CD4-positive, CD25-positive, alpha-beta regulatory T cell (primary cell): ENCODE results near the gene STUM. TPM values are rescaled to one million over a fixed set of nuclear protein-coding genes. Genes with fewer than 3 reads are reported as not detected.

Experiments
- ATAC-seq, 2 donors: fragments of 150-1000 bp; cut with Tn5 transposase; one replicate each; pipeline ENCODE4 v1.10.0; 2021; ENCODE audit warnings: low read depth in 2 of 2, moderate number of reproducible peaks in 2 of 2, moderate library complexity in 1 of 2
- DNase-seq, 3 donors: peaks; one replicate each; pipeline versions ENCODE4 v3.0.0 to v3.0.0-alpha.2; 2012 to 2022; ENCODE audit warnings: mixed read lengths in 1 of 3
- H3K27ac ChIP-seq: one replicate; pipeline ENCODE4 v1.7.0; 2013; ENCODE audit warnings: mild to moderate bottlenecking, low read length; ENCODE audit not compliant: insufficient read depth, poor library complexity, severe bottlenecking
- H3K27me3 ChIP-seq: one replicate; pipeline ENCODE4 v1.7.0; 2013; ENCODE audit warnings: low read length; ENCODE audit not compliant: control insufficient read depth, insufficient read depth
- H3K36me3 ChIP-seq: one replicate; pipeline ENCODE4 v1.7.0; 2013; ENCODE audit warnings: mild to moderate bottlenecking, low read length, moderate library complexity; ENCODE audit not compliant: control insufficient read depth, insufficient read depth
- H3K4me1 ChIP-seq: 2 replicates; pipeline ENCODE4 v1.7.0; 2013; ENCODE audit warnings: mild to moderate bottlenecking, low read length; ENCODE audit not compliant: insufficient read depth, control insufficient read depth, poor library complexity, severe bottlenecking
- H3K4me3 ChIP-seq: one replicate; pipeline ENCODE4 v1.7.0; 2013; ENCODE audit warnings: low read depth, mild to moderate bottlenecking, low read length, moderate library complexity
- H3K9me3 ChIP-seq, 2 experiments: 1 replicate in 1 of 2; 2 replicates in 1 of 2; pipeline ENCODE4 v1.7.0; 2013; ENCODE audit warnings: low read length in 2 of 2, mild to moderate bottlenecking in 1 of 2, moderate library complexity in 1 of 2; ENCODE audit not compliant: control insufficient read depth in 2 of 2
- H3K27ac Mint-ChIP-seq, 3 donors: one replicate each; pipeline ENCODE4 v1.8.0; 2020 to 2022; ENCODE audit warnings: mild to moderate bottlenecking in 3 of 3, mixed read lengths in 3 of 3, moderate library complexity in 2 of 3
- H3K27me3 Mint-ChIP-seq: one replicate; pipeline ENCODE4 v1.8.0; 2022; ENCODE audit warnings: mild to moderate bottlenecking, mixed read lengths
- H3K36me3 Mint-ChIP-seq: one replicate; pipeline ENCODE4 v1.8.0; 2020; ENCODE audit warnings: mixed read lengths
- H3K4me1 Mint-ChIP-seq, 4 donors: one replicate each; pipeline ENCODE4 v1.8.0; 2020 to 2022; ENCODE audit warnings: mixed read lengths in 4 of 4, mild to moderate bottlenecking in 1 of 4
- H3K4me3 Mint-ChIP-seq, 4 donors: one replicate each; pipeline ENCODE4 v1.8.0; 2020 to 2022; ENCODE audit warnings: mild to moderate bottlenecking in 4 of 4, mixed read lengths in 4 of 4, moderate library complexity in 3 of 4
- H3K9me3 Mint-ChIP-seq, 7 donors: one replicate each; pipeline ENCODE4 v1.8.0; 2020 to 2022; ENCODE audit warnings: mixed read lengths in 7 of 7, mild to moderate bottlenecking in 3 of 7, moderate library complexity in 2 of 7
- polyA plus RNA-seq, 4 donors: library from polyadenylated mRNA; unstranded; fragments of 300-500 nt; fragmentation: Illumina TruSeq; gene quantifications; one replicate each; pipeline ENCODE4 v1.2.3, GENCODE V29; 2021
- total RNA-seq: library from RNA; stranded (reverse); gene quantifications from one replicate; pipeline ENCODE4 v1.2.3, GENCODE V29; 2022

STUM gene
- total and polyA plus RNA-seq, 5 donors from 2014 or later = 0.03 to 0.09 (median 0.06) TPM; not detected in 2

- H3K4me1 Mint-ChIP-seq = no peaks in the 10 kb centered on the region
- Histone ChIP-seq H3K4me3 (no peak overlapping the region), H3K9me3 (no peaks in the 10 kb centered on the region), H3K27me3 (no peaks in the 10 kb centered on the region), H3K36me3 (no peaks in the 10 kb centered on the region), H3K4me1 (no peaks in the 10 kb centered on the region), H3K27ac (no peak overlapping the region)
- no peak for DNase-seq
- no peaks in the 10 kb centered on the region for H3K36me3 Mint-ChIP-seq
- H3K9me3 Mint-ChIP-seq = no peaks in the 10 kb centered on the region
- H3K27ac Mint-ChIP-seq = peak overlapping the region in 1 of 3 donors; percentile 86
- H3K4me3 Mint-ChIP-seq = no peak overlapping the region
- peaks cover 34% of the 10 kb centered on the region for H3K27me3 Mint-ChIP-seq
- ATAC-seq = no peak
These were observed 70.5 kb downstream of the STUM start for GRCh38 chr1:226619031-226619430.

GRCh38 chr1:226622012-226622411 is 73.4 kb downstream of the STUM start:
- Mint-ChIP-seq H3K4me1 (peaks cover 5 to 13% (median 8%) of the 10 kb centered on the region in 4 donors), H3K4me3 (no peak overlapping the region), H3K27me3 (peaks cover 24% of the 10 kb centered on the region), H3K9me3 (no peaks in the 10 kb centered on the region), H3K27ac (no peak overlapping the region), H3K36me3 (no peaks in the 10 kb centered on the region)
- Histone ChIP-seq H3K27me3 (no peaks in the 10 kb centered on the region), H3K4me3 (no peak overlapping the region), H3K27ac (no peak overlapping the region), H3K9me3 (no peaks in the 10 kb centered on the region), H3K4me1 (peaks cover 9% of the 10 kb centered on the region), H3K36me3 (no peaks in the 10 kb centered on the region)
- DNase-seq = no peak
- no peak for ATAC-seq

GRCh38 chr1:226624526-226624925 is 76.0 kb downstream of the STUM start:
- peaks cover 7 to 22% (median 12%) of the 10 kb centered on the region in 4 donors for H3K4me1 Mint-ChIP-seq
- H3K4me1 ChIP-seq = peaks cover 9% of the 10 kb centered on the region
- no peaks in the 10 kb centered on the region for H3K9me3 ChIP-seq
- no peak overlapping the region for H3K27ac ChIP-seq
- H3K36me3 Mint-ChIP-seq = peaks cover 4% of the 10 kb centered on the region
- H3K9me3 Mint-ChIP-seq = no peaks in the 10 kb centered on the region
- H3K27ac Mint-ChIP-seq = no peak overlapping the region
- H3K27me3 ChIP-seq = no peaks in the 10 kb centered on the region
- peaks cover 15% of the 10 kb centered on the region for H3K27me3 Mint-ChIP-seq
- ATAC-seq (no peak), DNase-seq (no peak)
- H3K4me3 ChIP-seq = no peak overlapping the region
- H3K4me3 Mint-ChIP-seq = no peak overlapping the region
- peaks cover under 1% of the 10 kb centered on the region for H3K36me3 ChIP-seq

- Histone ChIP-seq H3K9me3 (no peaks in the 10 kb centered on the region), H3K27me3 (no peaks in the 10 kb centered on the region), H3K27ac (no peak overlapping the region), H3K4me3 (no peak overlapping the region), H3K4me1 (peaks cover 9% of the 10 kb centered on the region), H3K36me3 (peaks cover 3% of the 10 kb centered on the region)
- Mint-ChIP-seq H3K9me3 (no peaks in the 10 kb centered on the region), H3K27me3 (peaks cover 14% of the 10 kb centered on the region), H3K27ac (peak overlapping the region in 1 of 3 donors; percentile 33), H3K4me3 (peak overlapping the region in 1 of 4 donors; percentile 59), H3K4me1 (peaks cover 7 to 22% (median 12%) of the 10 kb centered on the region in 4 donors), H3K36me3 (peaks cover 4% of the 10 kb centered on the region)
- DNase-seq (no peak), ATAC-seq (no peak)
These were observed 76.8 kb downstream of the STUM start for GRCh38 chr1:226625326-226625725.

- no peak for DNase-seq
- Histone ChIP-seq H3K4me1 (peaks cover 9% of the 10 kb centered on the region), H3K27ac (no peak overlapping the region), H3K27me3 (no peaks in the 10 kb centered on the region), H3K4me3 (peak overlapping the region; percentile 75), H3K36me3 (peaks cover 5% of the 10 kb centered on the region), H3K9me3 (no peaks in the 10 kb centered on the region)
- peaks cover 4% of the 10 kb centered on the region for H3K36me3 Mint-ChIP-seq
- H3K27ac Mint-ChIP-seq = peak overlapping the region; percentile 33 to 69 (median 53)
- peak overlapping the region in 3 of 4 donors; percentile 66 to 74 (median 69) for H3K4me3 Mint-ChIP-seq
- peaks cover 7 to 25% (median 12%) of the 10 kb centered on the region in 4 donors for H3K4me1 Mint-ChIP-seq
- H3K27me3 Mint-ChIP-seq = peaks cover 14% of the 10 kb centered on the region
- peak; percentile 24 to 27 for ATAC-seq
- H3K9me3 Mint-ChIP-seq = no peaks in the 10 kb centered on the region
These were observed 77.4 kb downstream of the STUM start for GRCh38 chr1:226625832-226626576.

- H3K27ac Mint-ChIP-seq = peak overlapping the region in 2 of 3 donors; percentile 53 to 69
- Histone ChIP-seq H3K36me3 (peaks cover 10% of the 10 kb centered on the region), H3K27me3 (no peaks in the 10 kb centered on the region), H3K27ac (no peak overlapping the region), H3K9me3 (no peaks in the 10 kb centered on the region), H3K4me3 (peak overlapping the region; percentile 75), H3K4me1 (peaks cover 9% of the 10 kb centered on the region)
- ATAC-seq = peak; percentile 91 to 92
- H3K4me1 Mint-ChIP-seq = peaks cover 7 to 29% (median 12%) of the 10 kb centered on the region in 4 donors
- DNase-seq = peak; percentile 63 to 81 (median 77)
- peaks cover 7% of the 10 kb centered on the region for H3K36me3 Mint-ChIP-seq
- H3K9me3 Mint-ChIP-seq = peaks cover 0 to 2% (median 0%) of the 10 kb centered on the region in 7 donors
- H3K4me3 Mint-ChIP-seq = peak overlapping the region in 3 of 4 donors; percentile 66 to 74 (median 69)
- H3K27me3 Mint-ChIP-seq = peaks cover 14% of the 10 kb centered on the region
These were observed 78.0 kb downstream of the STUM start for GRCh38 chr1:226626577-226626956.

- Histone ChIP-seq H3K4me3 (no peak overlapping the region), H3K27ac (no peak overlapping the region), H3K9me3 (no peaks in the 10 kb centered on the region), H3K27me3 (no peaks in the 10 kb centered on the region), H3K36me3 (peaks cover 16% of the 10 kb centered on the region), H3K4me1 (peaks cover 11% of the 10 kb centered on the region)
- DNase-seq (no peak), ATAC-seq (no peak)
- H3K4me3 Mint-ChIP-seq = peak overlapping the region in 1 of 4 donors; percentile 66
- peak overlapping the region in 1 of 3 donors; percentile 69 for H3K27ac Mint-ChIP-seq
- peaks cover 9 to 35% (median 12%) of the 10 kb centered on the region in 4 donors for H3K4me1 Mint-ChIP-seq
- H3K9me3 Mint-ChIP-seq = peaks cover 0 to 2% (median 0%) of the 10 kb centered on the region in 7 donors
- H3K27me3 Mint-ChIP-seq = peaks cover 17% of the 10 kb centered on the region
- peaks cover 7% of the 10 kb centered on the region for H3K36me3 Mint-ChIP-seq
These were observed 78.6 kb downstream of the STUM start for GRCh38 chr1:226627050-226627755.
